ENCODE data around the gene DCPS.
"Not testable (repeated sequence)": the region's sequence is repeated elsewhere in the genome, so short reads cannot be mapped to it uniquely, and the experiment has no call there.

The DCPS gene

DNA sequence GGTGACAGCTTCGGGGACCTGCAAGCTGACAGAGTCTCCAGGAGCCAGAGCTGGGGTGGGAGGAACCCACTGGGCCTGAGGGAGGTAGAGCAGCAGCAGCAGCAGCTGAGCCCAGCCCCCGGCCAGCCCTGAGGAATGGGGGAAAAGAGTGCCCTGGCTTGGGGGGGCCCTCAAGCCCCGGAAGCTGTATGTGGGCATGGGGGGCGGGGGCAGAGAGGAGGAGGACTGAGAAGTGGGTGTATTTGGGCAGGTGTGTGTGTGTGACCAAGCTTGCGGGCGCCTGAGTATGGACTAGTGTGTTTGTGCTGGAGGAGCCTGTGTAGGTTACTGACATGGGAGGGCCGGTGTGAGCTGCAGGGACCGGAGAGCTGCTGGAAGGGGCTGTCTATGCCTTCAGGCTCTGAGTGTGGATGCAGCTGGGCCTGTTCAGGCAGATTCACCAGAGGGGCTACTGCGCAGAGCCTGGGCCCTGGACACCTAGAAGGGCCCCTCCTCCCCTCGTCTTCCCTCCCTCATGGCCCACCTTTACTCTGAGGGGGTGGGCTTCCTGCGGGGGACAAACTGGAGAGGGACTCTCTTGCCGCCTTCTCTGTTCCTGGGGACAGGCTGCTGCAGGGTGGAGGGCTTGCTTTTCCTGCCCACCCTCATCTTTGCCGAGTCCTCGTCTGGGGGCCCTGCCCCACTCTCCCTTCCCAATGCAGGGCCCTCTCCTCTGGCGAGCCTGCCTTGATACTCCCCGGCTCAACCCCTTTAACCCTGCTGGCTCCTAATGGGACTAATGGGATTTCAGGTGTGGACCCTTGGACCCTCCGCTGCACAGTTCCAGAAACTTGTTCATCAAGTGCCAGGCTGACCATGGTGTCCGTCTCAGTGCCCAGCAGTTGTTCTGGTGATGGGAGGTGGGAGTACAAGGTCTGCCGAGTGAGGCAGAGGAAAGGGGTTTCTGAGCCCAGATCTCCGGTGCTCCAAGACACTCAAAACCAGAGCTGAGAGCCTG lies 79.8 kb downstream of the DCPS start:
- DNase-seq (ENCODE audit: low read depth in 2 of 2), result no peak

DNA sequence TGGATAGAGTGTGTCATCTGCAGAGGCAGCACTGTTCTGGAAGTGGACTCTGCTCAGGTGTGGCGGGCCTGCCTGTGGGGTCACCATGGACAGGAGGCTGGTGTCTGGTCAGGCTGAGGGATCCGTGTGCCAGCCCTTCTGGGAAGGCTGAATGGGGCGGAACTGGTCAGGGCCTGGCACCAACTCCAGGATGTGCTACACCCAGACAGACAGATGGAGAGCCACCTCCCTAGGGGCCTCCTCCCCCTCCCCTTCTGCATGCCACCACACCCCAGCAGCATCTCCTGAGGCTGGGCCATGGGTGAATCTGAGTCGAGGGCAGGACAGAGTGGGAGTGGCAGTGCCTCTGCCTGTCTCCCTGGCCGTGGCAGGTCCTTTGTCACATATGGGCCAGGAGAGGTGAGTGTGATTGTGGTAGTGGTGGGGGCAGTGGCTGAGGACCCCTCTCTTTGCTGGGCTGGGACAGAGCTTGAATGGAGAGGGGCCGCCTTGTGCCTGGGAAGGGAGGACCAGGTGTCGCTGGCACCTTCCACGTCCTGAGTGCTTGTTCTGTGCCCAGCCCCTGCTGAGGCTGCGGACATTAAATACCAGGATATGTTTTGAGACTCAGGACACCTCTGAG lies 80.7 kb downstream of the DCPS start:
- DNase-seq (ENCODE audit: low read depth in 2 of 2), result no peak

- no peak for DNase-seq (ENCODE audit: low read depth in 2 of 2)
Measured at GRCh38 chr11:126385991-126386728, 82.3 kb downstream of the DCPS start.

DNA sequence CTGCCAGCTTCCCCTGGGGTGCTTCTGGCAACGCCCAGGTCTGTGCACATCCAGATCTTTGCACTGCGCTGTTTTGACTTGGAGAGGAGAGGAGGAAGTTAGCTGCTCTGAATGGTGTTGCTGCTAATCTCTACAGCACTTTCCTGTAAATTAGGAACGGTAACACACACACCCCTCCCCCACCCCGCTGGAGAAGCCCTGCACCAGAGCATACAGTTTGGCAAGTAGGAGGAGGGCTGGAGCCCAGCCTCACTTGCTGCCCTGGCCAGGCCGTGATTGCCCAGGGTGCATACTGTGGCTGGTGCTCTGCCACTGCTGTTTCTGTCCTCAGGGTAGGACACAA lies 82.8 kb downstream of the DCPS start:
- DNase-seq (ENCODE audit: low read depth in 2 of 2), result not testable (repeated sequence)

DNA sequence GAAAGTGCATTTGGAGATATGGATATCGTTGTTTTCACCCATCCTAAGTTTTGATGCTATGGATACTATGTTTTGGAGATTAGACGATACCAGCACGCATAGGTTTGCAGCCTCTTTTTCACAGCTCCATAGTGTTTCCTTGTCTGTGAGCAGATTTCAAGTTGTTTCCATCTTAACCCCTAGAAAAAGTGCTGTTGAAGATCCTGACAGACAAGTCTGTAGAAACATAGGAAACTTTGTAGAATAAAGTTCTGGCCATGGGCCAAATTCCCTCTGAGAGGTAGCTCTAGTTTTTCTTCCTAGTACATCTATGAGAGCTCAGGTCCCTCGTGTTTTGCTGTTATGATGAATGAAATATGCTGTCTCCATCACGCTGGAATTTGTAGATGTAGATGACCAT lies 84.0 kb downstream of the DCPS start:
- DNase-seq (ENCODE audit: low read depth in 2 of 2), result no peak

GRCh38 chr11:126390272-126390867 lies 86.5 kb downstream of the DCPS start:
- no peak for DNase-seq (ENCODE audit: low read depth in 2 of 2)

DNA sequence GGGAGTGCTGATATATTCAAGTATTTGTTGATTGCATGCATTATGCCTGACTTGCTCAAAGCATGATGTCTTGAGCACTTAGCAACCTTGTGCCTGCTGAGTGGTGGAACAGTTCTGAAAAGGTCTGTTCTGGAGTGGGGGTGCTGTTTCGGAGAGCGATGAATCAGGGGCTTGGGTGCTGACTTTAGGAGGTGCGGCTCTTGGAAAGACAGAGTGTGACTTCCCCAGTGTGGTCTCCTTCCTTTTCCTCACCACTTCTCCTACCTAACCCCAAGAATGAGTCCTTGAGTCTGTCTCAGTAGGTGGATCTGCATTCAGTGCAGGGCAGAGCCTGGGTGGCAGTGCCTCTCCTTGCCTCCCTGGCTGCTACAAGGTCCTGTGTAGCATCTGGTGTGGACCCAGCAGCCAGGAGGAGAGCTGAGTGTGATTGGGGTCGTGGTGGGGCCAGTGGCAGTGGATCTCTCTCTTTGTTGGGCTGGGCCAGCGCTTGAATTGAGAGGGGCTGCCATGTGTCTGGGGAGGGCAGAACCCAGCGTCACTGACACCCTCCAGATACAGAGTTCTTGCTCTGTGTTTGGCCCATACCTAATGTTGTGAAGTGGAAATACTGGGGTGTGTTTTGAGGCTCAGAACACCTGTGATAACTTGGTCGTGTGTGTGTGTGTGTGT lies 87.6 kb downstream of the DCPS start:
- no peak for DNase-seq (ENCODE audit: low read depth in 2 of 2)

DNA sequence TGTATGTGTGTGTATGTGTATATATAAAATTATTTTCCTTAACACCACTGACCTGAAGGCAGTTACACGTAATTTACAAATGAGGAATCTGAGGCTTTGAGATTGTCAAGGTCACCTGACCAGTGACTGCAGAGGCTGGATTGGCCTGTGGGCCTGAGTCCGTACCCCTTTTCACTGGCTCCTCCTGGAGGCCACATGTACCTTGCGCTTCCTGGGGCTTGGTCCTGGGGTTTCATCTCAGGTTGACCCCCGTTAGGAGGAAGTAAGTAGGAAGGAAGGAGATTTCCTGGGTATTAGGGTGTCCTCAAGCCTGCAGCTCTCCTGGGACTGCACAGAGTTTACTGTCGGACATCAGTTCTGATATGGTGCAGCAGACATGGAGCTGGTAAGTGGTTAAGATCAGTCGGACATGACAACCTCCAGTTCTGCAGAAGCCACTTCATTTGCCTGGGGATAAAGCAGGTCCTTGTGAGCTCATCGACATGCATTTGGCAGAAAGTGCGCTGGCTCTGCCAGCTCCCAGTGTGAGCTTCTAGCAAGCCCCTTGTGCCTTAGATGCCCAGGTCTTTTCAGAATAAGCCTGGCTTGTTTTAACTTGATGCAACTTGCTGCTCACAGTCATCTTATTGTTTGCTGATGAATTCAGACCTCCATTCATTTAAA lies 88.2 kb downstream of the DCPS start:
- no peak for DNase-seq (ENCODE audit: low read depth in 2 of 2)

- DNase-seq (ENCODE audit: low read depth in 2 of 2), result no peak
Measured at GRCh38 chr11:126392633-126393013, 88.8 kb downstream of the DCPS start.

DNA sequence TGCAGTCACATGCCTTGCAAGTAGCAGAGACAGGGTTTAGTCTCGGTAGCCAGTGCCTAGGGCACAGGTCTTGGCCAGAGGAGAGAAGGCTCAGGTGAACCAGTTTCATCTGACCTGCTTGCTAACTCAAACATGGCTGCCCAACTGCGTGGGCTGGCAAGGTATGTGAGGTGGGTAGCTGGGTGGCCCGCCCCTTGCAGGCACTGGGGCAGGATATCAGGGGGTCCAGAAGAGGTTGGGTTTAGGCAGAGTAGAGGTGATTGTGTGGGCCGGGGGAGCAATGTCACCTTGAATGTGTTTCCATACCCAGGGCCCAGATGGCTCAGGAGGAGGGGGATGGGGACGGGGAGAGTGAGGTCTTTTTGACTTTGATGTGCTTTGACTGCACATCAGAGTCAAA lies 89.3 kb downstream of the DCPS start:
- DNase-seq (ENCODE audit: low read depth in 2 of 2), result no peak

DNA sequence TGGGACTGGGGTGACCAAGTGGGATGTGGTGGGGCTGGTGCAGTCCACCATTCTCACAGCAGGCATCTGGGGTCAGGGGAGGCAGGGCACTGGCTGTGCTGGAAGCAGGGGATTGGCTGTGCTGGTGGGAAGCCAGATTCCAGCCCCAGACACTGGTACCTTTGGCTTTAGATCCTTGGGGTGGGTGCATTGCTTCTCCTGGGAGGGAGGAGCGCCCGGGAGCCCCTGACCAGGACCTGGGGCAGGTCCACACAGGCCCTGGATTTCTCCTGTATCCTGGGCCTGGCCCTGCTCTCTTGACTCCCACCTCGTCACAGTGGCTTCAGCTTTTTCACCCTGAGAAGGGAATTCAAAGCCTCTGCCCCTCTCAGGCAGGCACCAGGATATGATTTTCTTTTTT lies 90.2 kb downstream of the DCPS start:
- no peak for DNase-seq (ENCODE audit: low read depth in 2 of 2)

GRCh38 chr11:126394634-126395072 lies 90.8 kb downstream of the DCPS start:
- not testable (repeated sequence) for DNase-seq (ENCODE audit: low read depth in 2 of 2)
